Glutamatergic neuron (in vitro differentiated cells): ENCODE measurements around the gene BCKDHA. TPM values are rescaled to one million over a fixed set of nuclear protein-coding genes. Genes with fewer than 3 reads are reported as not detected.
"Not testable (repeated sequence)": the region's sequence is repeated elsewhere in the genome, so short reads cannot be mapped to it uniquely, and the experiment has no call there.

Experiments
- DNase-seq: peaks from one replicate; pipeline ENCODE4 v3.0.0; 2022
- H3K27ac Mint-ChIP-seq: one replicate; pipeline ENCODE4 v1.8.0; 2020; ENCODE audit warnings: mild to moderate bottlenecking, mixed read lengths, inconsistent platforms; ENCODE audit not compliant: unreplicated experiment
- H3K27me3 Mint-ChIP-seq: one replicate; pipeline ENCODE4 v1.8.0; 2020; ENCODE audit warnings: mild to moderate bottlenecking, moderate library complexity, mixed read lengths, inconsistent platforms; ENCODE audit not compliant: unreplicated experiment
- H3K36me3 Mint-ChIP-seq: one replicate; pipeline ENCODE4 v1.8.0; 2020; ENCODE audit warnings: mild to moderate bottlenecking, mixed read lengths, inconsistent platforms; ENCODE audit not compliant: unreplicated experiment
- H3K4me1 Mint-ChIP-seq: one replicate; pipeline ENCODE4 v1.8.0; 2020; ENCODE audit warnings: mild to moderate bottlenecking, low read depth, mixed read lengths, inconsistent platforms; ENCODE audit not compliant: unreplicated experiment
- H3K4me3 Mint-ChIP-seq: one replicate; pipeline ENCODE4 v1.8.0; 2020; ENCODE audit warnings: mild to moderate bottlenecking, mixed read lengths, inconsistent platforms; ENCODE audit not compliant: unreplicated experiment
- H3K9me3 Mint-ChIP-seq: one replicate; pipeline ENCODE4 v1.8.0; 2020; ENCODE audit warnings: mild to moderate bottlenecking, moderate library complexity, mixed read lengths, inconsistent platforms; ENCODE audit not compliant: unreplicated experiment
- CTCF ChIP-seq: fragments of 200-600 bp; sonication (generic); IDR thresholded peaks from one replicate; pipeline ENCODE4 v1.5.0; 2021; ENCODE audit not compliant: partially characterized antibody, unreplicated experiment
- total RNA-seq: library from RNA; stranded (reverse); fragmentation: NEBNext Ultra II Directional; extraction: Animal tissue kit (Norgen Biotek cat#: 25700); gene quantifications from one replicate; pipeline ENCODE4 v1.2.1, GENCODE V29; 2021; ENCODE audit not compliant: unreplicated experiment

Gene BCKDHA
- total RNA-seq, 1 donor from 2014 or later = 11.0 TPM

- no peak overlapping the region for H3K4me3 Mint-ChIP-seq
- no peaks in the 10 kb centered on the region for H3K36me3 Mint-ChIP-seq
- H3K27me3 Mint-ChIP-seq = no peaks in the 10 kb centered on the region
- TF ChIP-seq CTCF = no peak
- no peak overlapping the region for H3K27ac Mint-ChIP-seq
- no peak for DNase-seq
- peaks cover 7% of the 10 kb centered on the region for H3K4me1 Mint-ChIP-seq
- no peaks in the 10 kb centered on the region for H3K9me3 Mint-ChIP-seq
These were observed 5.8 kb downstream of the BCKDHA start for GRCh38 chr19:41403181-41403970.

- Mint-ChIP-seq H3K36me3 (no peaks in the 10 kb centered on the region), H3K9me3 (no peaks in the 10 kb centered on the region)
These were observed 8.2 kb downstream of the BCKDHA start for GRCh38 chr19:41405776-41406175.

GRCh38 chr19:41407271-41407670, 9.7 kb downstream of the BCKDHA start:
- Mint-ChIP-seq H3K27ac (peak overlapping the region; percentile 84), H3K36me3 (no peaks in the 10 kb centered on the region), H3K4me3 (no peak overlapping the region), H3K4me1 (no peaks in the 10 kb centered on the region), H3K27me3 (no peaks in the 10 kb centered on the region), H3K9me3 (no peaks in the 10 kb centered on the region)
- DNase-seq = no peak
- TF ChIP-seq CTCF = no peak

More at GRCh38 chr19:41405776-41406175, 8.2 kb downstream of the BCKDHA start:
- Mint-ChIP-seq H3K27me3 (no peaks in the 10 kb centered on the region), H3K4me1 (no peaks in the 10 kb centered on the region), H3K27ac (no peak overlapping the region), H3K4me3 (no peak overlapping the region)
- no peak for TF ChIP-seq CTCF
- DNase-seq = no peak

- TF ChIP-seq CTCF = no peak
- H3K36me3 Mint-ChIP-seq = no peaks in the 10 kb centered on the region
- DNase-seq = no peak
- H3K4me3 Mint-ChIP-seq = no peak overlapping the region
- H3K9me3 Mint-ChIP-seq = peaks cover under 1% of the 10 kb centered on the region
- no peak overlapping the region for H3K27ac Mint-ChIP-seq
- no peaks in the 10 kb centered on the region for H3K4me1 Mint-ChIP-seq
- no peaks in the 10 kb centered on the region for H3K27me3 Mint-ChIP-seq
These were observed 10.6 kb downstream of the BCKDHA start for GRCh38 chr19:41408256-41408655.

GRCh38 chr19:41408846-41409245, 11.2 kb downstream of the BCKDHA start:
- not testable (repeated sequence) for H3K4me1 Mint-ChIP-seq, H3K27ac Mint-ChIP-seq, H3K4me3 Mint-ChIP-seq, DNase-seq, H3K27me3 Mint-ChIP-seq, H3K36me3 Mint-ChIP-seq, H3K9me3 Mint-ChIP-seq
